HG03066 (cell line): ENCODE measurements around the gene TSHZ3.

Experiments
- ATAC-seq: cut with Tn5 transposase; IDR thresholded peaks from one replicate; pipeline ENCODE4 v1.9.1; 2021; ENCODE audit warnings: low read depth; ENCODE audit not compliant: unreplicated experiment

TSHZ3 gene

GRCh38 chr19:31290931-31291590 lies 58.2 kb downstream of the TSHZ3 start:
- ATAC-seq: no peak

- no peak for ATAC-seq
These were observed 59.3 kb downstream of the TSHZ3 start for GRCh38 chr19:31289976-31290375.

GRCh38 chr19:31289381-31289880 lies 59.8 kb downstream of the TSHZ3 start:
- no peak for ATAC-seq

- no peak for ATAC-seq
These were observed 62.7 kb downstream of the TSHZ3 start for GRCh38 chr19:31286491-31286890.

- no peak for ATAC-seq
These were observed 63.5 kb downstream of the TSHZ3 start for GRCh38 chr19:31285744-31286143.

GRCh38 chr19:31284621-31285020 lies 64.6 kb downstream of the TSHZ3 start:
- ATAC-seq: no peak

GRCh38 chr19:31283701-31284100 lies 65.5 kb downstream of the TSHZ3 start:
- no peak for ATAC-seq

- ATAC-seq: no peak
These were observed 66.9 kb downstream of the TSHZ3 start for GRCh38 chr19:31282346-31282745.

- no peak for ATAC-seq
These were observed 68.8 kb downstream of the TSHZ3 start for GRCh38 chr19:31280287-31281006.

- ATAC-seq: no peak
These were observed 69.8 kb downstream of the TSHZ3 start for GRCh38 chr19:31279436-31279765.

- no peak for ATAC-seq
These were observed 70.4 kb downstream of the TSHZ3 start for GRCh38 chr19:31278555-31279435.

- no peak for ATAC-seq
These were observed 71.7 kb downstream of the TSHZ3 start for GRCh38 chr19:31277516-31277915.

- no peak for ATAC-seq
These were observed 72.4 kb downstream of the TSHZ3 start for GRCh38 chr19:31276831-31277230.

- ATAC-seq: no peak
These were observed 74.2 kb downstream of the TSHZ3 start for GRCh38 chr19:31275068-31275334.

GRCh38 chr19:31274251-31275067 lies 74.8 kb downstream of the TSHZ3 start:
- no peak for ATAC-seq

GRCh38 chr19:31272583-31273106 lies 76.6 kb downstream of the TSHZ3 start:
- ATAC-seq: no peak

GRCh38 chr19:31271306-31271911 lies 77.8 kb downstream of the TSHZ3 start:
- ATAC-seq: no peak

GRCh38 chr19:31270897-31271296 lies 78.3 kb downstream of the TSHZ3 start:
- no peak for ATAC-seq

- no peak for ATAC-seq
These were observed 79.7 kb downstream of the TSHZ3 start for GRCh38 chr19:31269425-31270127.
